K562 (cell line): Measurements from ENCODE around the gene CCT5. TPM values are rescaled to one million over a fixed set of nuclear protein-coding genes. Genes with fewer than 3 reads are reported as not detected.

Experiments
- KAT2B ChIP-seq: IDR thresholded peaks from one replicate; pipeline ENCODE4 v1.6.1; 2012; ENCODE audit warnings: low read depth, mild to moderate bottlenecking, control low read depth, inconsistent platforms, low read length, moderate library complexity
- KLF13 ChIP-seq: fragments of 450-650 bp; IDR thresholded peaks from 2 replicates; pipeline ENCODE4 v1.6.1; 2016; ENCODE audit warnings: missing genetic modification characterization, low read depth, mild to moderate bottlenecking, missing compliant biosample characterization, moderate library complexity, borderline replicate concordance
- MTA1 ChIP-seq: fragments of 450-650 bp; IDR thresholded peaks from 2 replicates; pipeline ENCODE4 v1.6.1; 2017; ENCODE audit warnings: borderline replicate concordance
- SRSF7 ChIP-seq: fragments of 200-400 bp; formaldehyde crosslinking; optimal IDR thresholded peaks from 2 replicates; pipeline ENCODE3; 2017; ENCODE audit warnings: mild to moderate bottlenecking, low read depth, low read length
- ZNF780A ChIP-seq: fragments of 250-450 bp; sonication (Bioruptor Pico); IDR thresholded peaks from 2 replicates; pipeline ENCODE4 v1.5.0; 2021; ENCODE audit warnings: mild to moderate bottlenecking
- polyA plus RNA-seq, 8 experiments: library from polyadenylated mRNA; depleted of rRNA in 4 of 8; stranded (reverse) in 5 of 8; unstranded in 3 of 8; fragments of >200 nt; fragmentation: Nextera tagmentation in 2 of 8; fragmentation: Illumina TruSeq in 1 of 8; extraction: Ambion mirVana in 2 of 8; extraction: Trizol in 1 of 8; gene quantifications; 2 replicates each; pipeline versions ENCODE4 v1.2.1 to v1.2.3, GENCODE V29; 2011 to 2014; ENCODE audit warnings: inconsistent platforms in 1 of 8, missing spikeins in 1 of 8
- total RNA-seq, 7 experiments: library from RNA; depleted of rRNA in 6 of 7; stranded (reverse); fragments of >200 nt in 6 of 7; fragmentation: Illumina TruSeq in 2 of 7; extraction: Trizol in 2 of 7; gene quantifications; 2 replicates each; pipeline versions ENCODE4 v1.2.1 to v1.2.3, GENCODE V29; 2011 to 2021; ENCODE audit warnings: low replicate concordance in 1 of 7
- TF ChIP-seq, protein P1 (sequence below): fragments of 200-600 bp; sonication (generic); IDR thresholded peaks from one replicate; pipeline ENCODE4 v1.6.1; 2012; ENCODE audit warnings: mild to moderate bottlenecking, low read depth, low read length, inconsistent platforms
- TF ChIP-seq, protein P2 (sequence below): fragments of 250-450 bp; sonication (Bioruptor Pico); IDR thresholded peaks from 2 replicates; pipeline ENCODE4 v1.8.0; 2022; ENCODE audit warnings: moderate library complexity, mild to moderate bottlenecking, inconsistent platforms
- TF ChIP-seq, protein P3 (sequence below): sonication (generic); formaldehyde crosslinking; IDR thresholded peaks from 2 replicates; pipeline ENCODE4 v1.8.0; 2023; ENCODE audit warnings: mild to moderate bottlenecking, missing genetic modification reagents
- TF ChIP-seq, protein P4 (sequence below): sonication (generic); formaldehyde crosslinking; IDR thresholded peaks from 2 replicates; pipeline ENCODE4 v1.8.1; 2023; ENCODE audit warnings: mild to moderate bottlenecking, missing genetic modification reagents

Gene CCT5
- total and polyA plus RNA-seq, 9 of the 15 experiments (the other 6 are each of a cell fraction or from before 2014, with no cell fraction given) = 782 to 1,606 (median 1,153) TPM

DNA sequence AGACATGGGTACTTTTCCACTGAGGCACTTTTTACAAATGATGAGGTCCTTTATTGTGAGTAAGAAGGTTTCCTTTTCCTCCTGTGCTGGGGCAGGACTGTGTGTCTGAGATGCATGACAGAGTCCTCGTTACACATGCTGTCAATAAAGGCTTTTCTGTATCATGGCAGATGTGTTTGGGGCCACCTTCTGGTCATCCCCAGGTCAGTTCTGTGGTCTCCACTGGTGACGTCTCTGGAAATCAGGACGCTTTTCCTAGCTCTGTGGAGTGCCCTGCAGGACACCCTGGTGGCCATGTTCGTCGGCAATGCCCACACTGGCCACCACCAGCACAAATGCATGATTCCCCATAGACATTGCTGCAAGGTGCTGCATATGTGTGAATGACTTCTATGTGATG, 54.9 kb downstream of the CCT5 start (continued):
- TF ChIP-seq, protein P1, sequence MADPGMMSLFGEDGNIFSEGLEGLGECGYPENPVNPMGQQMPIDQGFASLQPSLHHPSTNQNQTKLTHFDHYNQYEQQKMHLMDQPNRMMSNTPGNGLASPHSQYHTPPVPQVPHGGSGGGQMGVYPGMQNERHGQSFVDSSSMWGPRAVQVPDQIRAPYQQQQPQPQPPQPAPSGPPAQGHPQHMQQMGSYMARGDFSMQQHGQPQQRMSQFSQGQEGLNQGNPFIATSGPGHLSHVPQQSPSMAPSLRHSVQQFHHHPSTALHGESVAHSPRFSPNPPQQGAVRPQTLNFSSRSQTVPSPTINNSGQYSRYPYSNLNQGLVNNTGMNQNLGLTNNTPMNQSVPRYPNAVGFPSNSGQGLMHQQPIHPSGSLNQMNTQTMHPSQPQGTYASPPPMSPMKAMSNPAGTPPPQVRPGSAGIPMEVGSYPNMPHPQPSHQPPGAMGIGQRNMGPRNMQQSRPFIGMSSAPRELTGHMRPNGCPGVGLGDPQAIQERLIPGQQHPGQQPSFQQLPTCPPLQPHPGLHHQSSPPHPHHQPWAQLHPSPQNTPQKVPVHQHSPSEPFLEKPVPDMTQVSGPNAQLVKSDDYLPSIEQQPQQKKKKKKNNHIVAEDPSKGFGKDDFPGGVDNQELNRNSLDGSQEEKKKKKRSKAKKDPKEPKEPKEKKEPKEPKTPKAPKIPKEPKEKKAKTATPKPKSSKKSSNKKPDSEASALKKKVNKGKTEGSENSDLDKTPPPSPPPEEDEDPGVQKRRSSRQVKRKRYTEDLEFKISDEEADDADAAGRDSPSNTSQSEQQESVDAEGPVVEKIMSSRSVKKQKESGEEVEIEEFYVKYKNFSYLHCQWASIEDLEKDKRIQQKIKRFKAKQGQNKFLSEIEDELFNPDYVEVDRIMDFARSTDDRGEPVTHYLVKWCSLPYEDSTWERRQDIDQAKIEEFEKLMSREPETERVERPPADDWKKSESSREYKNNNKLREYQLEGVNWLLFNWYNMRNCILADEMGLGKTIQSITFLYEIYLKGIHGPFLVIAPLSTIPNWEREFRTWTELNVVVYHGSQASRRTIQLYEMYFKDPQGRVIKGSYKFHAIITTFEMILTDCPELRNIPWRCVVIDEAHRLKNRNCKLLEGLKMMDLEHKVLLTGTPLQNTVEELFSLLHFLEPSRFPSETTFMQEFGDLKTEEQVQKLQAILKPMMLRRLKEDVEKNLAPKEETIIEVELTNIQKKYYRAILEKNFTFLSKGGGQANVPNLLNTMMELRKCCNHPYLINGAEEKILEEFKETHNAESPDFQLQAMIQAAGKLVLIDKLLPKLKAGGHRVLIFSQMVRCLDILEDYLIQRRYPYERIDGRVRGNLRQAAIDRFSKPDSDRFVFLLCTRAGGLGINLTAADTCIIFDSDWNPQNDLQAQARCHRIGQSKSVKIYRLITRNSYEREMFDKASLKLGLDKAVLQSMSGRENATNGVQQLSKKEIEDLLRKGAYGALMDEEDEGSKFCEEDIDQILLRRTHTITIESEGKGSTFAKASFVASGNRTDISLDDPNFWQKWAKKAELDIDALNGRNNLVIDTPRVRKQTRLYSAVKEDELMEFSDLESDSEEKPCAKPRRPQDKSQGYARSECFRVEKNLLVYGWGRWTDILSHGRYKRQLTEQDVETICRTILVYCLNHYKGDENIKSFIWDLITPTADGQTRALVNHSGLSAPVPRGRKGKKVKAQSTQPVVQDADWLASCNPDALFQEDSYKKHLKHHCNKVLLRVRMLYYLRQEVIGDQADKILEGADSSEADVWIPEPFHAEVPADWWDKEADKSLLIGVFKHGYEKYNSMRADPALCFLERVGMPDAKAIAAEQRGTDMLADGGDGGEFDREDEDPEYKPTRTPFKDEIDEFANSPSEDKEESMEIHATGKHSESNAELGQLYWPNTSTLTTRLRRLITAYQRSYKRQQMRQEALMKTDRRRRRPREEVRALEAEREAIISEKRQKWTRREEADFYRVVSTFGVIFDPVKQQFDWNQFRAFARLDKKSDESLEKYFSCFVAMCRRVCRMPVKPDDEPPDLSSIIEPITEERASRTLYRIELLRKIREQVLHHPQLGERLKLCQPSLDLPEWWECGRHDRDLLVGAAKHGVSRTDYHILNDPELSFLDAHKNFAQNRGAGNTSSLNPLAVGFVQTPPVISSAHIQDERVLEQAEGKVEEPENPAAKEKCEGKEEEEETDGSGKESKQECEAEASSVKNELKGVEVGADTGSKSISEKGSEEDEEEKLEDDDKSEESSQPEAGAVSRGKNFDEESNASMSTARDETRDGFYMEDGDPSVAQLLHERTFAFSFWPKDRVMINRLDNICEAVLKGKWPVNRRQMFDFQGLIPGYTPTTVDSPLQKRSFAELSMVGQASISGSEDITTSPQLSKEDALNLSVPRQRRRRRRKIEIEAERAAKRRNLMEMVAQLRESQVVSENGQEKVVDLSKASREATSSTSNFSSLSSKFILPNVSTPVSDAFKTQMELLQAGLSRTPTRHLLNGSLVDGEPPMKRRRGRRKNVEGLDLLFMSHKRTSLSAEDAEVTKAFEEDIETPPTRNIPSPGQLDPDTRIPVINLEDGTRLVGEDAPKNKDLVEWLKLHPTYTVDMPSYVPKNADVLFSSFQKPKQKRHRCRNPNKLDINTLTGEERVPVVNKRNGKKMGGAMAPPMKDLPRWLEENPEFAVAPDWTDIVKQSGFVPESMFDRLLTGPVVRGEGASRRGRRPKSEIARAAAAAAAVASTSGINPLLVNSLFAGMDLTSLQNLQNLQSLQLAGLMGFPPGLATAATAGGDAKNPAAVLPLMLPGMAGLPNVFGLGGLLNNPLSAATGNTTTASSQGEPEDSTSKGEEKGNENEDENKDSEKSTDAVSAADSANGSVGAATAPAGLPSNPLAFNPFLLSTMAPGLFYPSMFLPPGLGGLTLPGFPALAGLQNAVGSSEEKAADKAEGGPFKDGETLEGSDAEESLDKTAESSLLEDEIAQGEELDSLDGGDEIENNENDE = no peak
- TF ChIP-seq, protein P2, sequence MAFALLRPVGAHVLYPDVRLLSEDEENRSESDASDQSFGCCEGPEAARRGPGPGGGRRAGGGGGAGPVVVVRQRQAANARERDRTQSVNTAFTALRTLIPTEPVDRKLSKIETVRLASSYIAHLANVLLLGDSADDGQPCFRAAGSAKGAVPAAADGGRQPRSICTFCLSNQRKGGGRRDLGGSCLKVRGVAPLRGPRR = no peak
- no peak for TF ChIP-seq SRSF7
- no peak for TF ChIP-seq KLF13 (tag)
- TF ChIP-seq ZNF780A = no peak
- TF ChIP-seq, protein P3, sequence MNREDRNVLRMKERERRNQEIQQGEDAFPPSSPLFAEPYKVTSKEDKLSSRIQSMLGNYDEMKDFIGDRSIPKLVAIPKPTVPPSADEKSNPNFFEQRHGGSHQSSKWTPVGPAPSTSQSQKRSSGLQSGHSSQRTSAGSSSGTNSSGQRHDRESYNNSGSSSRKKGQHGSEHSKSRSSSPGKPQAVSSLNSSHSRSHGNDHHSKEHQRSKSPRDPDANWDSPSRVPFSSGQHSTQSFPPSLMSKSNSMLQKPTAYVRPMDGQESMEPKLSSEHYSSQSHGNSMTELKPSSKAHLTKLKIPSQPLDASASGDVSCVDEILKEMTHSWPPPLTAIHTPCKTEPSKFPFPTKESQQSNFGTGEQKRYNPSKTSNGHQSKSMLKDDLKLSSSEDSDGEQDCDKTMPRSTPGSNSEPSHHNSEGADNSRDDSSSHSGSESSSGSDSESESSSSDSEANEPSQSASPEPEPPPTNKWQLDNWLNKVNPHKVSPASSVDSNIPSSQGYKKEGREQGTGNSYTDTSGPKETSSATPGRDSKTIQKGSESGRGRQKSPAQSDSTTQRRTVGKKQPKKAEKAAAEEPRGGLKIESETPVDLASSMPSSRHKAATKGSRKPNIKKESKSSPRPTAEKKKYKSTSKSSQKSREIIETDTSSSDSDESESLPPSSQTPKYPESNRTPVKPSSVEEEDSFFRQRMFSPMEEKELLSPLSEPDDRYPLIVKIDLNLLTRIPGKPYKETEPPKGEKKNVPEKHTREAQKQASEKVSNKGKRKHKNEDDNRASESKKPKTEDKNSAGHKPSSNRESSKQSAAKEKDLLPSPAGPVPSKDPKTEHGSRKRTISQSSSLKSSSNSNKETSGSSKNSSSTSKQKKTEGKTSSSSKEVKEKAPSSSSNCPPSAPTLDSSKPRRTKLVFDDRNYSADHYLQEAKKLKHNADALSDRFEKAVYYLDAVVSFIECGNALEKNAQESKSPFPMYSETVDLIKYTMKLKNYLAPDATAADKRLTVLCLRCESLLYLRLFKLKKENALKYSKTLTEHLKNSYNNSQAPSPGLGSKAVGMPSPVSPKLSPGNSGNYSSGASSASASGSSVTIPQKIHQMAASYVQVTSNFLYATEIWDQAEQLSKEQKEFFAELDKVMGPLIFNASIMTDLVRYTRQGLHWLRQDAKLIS (CRISPR knock-in tag) = no peak
- 0 out of 2 replicates have a peak, but pooled peaks have one; percentile 17 for TF ChIP-seq MTA1
- TF ChIP-seq, protein P4, sequence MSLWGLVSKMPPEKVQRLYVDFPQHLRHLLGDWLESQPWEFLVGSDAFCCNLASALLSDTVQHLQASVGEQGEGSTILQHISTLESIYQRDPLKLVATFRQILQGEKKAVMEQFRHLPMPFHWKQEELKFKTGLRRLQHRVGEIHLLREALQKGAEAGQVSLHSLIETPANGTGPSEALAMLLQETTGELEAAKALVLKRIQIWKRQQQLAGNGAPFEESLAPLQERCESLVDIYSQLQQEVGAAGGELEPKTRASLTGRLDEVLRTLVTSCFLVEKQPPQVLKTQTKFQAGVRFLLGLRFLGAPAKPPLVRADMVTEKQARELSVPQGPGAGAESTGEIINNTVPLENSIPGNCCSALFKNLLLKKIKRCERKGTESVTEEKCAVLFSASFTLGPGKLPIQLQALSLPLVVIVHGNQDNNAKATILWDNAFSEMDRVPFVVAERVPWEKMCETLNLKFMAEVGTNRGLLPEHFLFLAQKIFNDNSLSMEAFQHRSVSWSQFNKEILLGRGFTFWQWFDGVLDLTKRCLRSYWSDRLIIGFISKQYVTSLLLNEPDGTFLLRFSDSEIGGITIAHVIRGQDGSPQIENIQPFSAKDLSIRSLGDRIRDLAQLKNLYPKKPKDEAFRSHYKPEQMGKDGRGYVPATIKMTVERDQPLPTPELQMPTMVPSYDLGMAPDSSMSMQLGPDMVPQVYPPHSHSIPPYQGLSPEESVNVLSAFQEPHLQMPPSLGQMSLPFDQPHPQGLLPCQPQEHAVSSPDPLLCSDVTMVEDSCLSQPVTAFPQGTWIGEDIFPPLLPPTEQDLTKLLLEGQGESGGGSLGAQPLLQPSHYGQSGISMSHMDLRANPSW (CRISPR knock-in tag) = 0 out of 2 replicates have a peak, but pooled peaks have one; percentile 43
- TF ChIP-seq KAT2B = no peak
